ENCODE data around the gene DKK2. TPM values are rescaled to one million over a fixed set of nuclear protein-coding genes. Genes with fewer than 3 reads are reported as not detected.

DKK2 gene
- polyA plus RNA-seq, 1 donor, result 1.7 TPM

GRCh38 chr4:107017443-107018343 is 18.4 kb downstream of the DKK2 start:
- no peak for DNase-seq

GRCh38 chr4:107011312-107011711 is 24.8 kb downstream of the DKK2 start:
- no peak for DNase-seq

- DNase-seq, result no peak
Measured at GRCh38 chr4:107009196-107009968, 26.7 kb downstream of the DKK2 start.

GRCh38 chr4:107008115-107008514 is 28.0 kb downstream of the DKK2 start:
- no peak for DNase-seq

GRCh38 chr4:107006218-107006617 is 29.9 kb downstream of the DKK2 start:
- no peak for DNase-seq

- peak; percentile 71 for DNase-seq
Measured at GRCh38 chr4:106996490-106996889, 39.6 kb downstream of the DKK2 start.

GRCh38 chr4:106993827-106994226 is 42.3 kb downstream of the DKK2 start:
- DNase-seq, result no peak

- no peak for DNase-seq
Measured at GRCh38 chr4:106987311-106987710, 48.8 kb downstream of the DKK2 start.

- DNase-seq, result no peak
Measured at GRCh38 chr4:106986486-106986885, 49.6 kb downstream of the DKK2 start.

GRCh38 chr4:106985830-106986229 is 50.3 kb downstream of the DKK2 start:
- no peak for DNase-seq

- DNase-seq, result no peak
Measured at GRCh38 chr4:106982711-106983211, 53.4 kb downstream of the DKK2 start.

GRCh38 chr4:106981431-106981830 is 54.7 kb downstream of the DKK2 start:
- no peak for DNase-seq

GRCh38 chr4:106979476-106979875 is 56.6 kb downstream of the DKK2 start:
- DNase-seq, result no peak

- no peak for DNase-seq
Measured at GRCh38 chr4:106978046-106978774, 57.9 kb downstream of the DKK2 start.

GRCh38 chr4:106971636-106972035 is 64.5 kb downstream of the DKK2 start:
- no peak for DNase-seq

GRCh38 chr4:106967892-106968291 is 68.2 kb downstream of the DKK2 start:
- no peak for DNase-seq

GRCh38 chr4:106953036-106953705 is 82.9 kb downstream of the DKK2 start:
- DNase-seq, result no peak

- DNase-seq, result no peak
Measured at GRCh38 chr4:106951891-106952290, 84.2 kb downstream of the DKK2 start.

- DNase-seq, result no peak
Measured at GRCh38 chr4:106941841-106942240, 94.3 kb downstream of the DKK2 start.

GRCh38 chr4:106930522-106930921 is 105.6 kb downstream of the DKK2 start:
- no peak for DNase-seq

- no peak for DNase-seq
Measured at GRCh38 chr4:106929248-106929647, 106.9 kb downstream of the DKK2 start.

GRCh38 chr4:106914223-106914622 is 121.9 kb downstream of the DKK2 start:
- no peak for DNase-seq

Data from left kidney (tissue), 2 donors.